Measurements from ENCODE around the gene SRRM5.
"Not testable (repeated sequence)": the region's sequence is repeated elsewhere in the genome, so short reads cannot be mapped to it uniquely, and the experiment has no call there.

SRRM5 gene

DNA sequence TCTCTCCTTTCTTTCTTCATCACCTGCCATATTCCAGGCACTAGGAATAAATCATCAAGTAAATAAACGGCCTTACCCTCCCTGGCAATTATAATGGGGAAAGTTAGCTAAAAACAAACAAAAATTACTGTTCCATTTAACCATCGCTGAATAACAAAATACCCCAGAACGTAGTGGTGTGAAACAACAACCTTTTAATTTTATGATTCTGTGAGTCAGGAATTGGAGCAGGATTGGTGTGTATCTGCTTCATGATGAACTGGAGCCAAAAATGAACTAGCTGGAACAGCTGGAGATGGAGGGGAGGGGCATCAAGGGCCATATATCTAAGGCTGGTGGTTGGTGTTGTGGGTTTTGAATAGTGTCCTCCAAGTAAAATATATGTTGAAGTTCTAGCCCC is 31.4 kb downstream of the SRRM5 start:
- H3K9me3 ChIP-seq (ENCODE audit: control insufficient read depth, low read length): no peaks in the 10 kb centered on the region
- no peak overlapping the region for H3K27ac ChIP-seq
- no peaks in the 10 kb centered on the region for H3K79me2 ChIP-seq
- no peak overlapping the region for H3K4me2 ChIP-seq (ENCODE audit: low read length)
- H3K36me3 ChIP-seq (ENCODE audit: control insufficient read depth, insufficient read depth, low read length): no peaks in the 10 kb centered on the region
- H3K4me1 ChIP-seq: no peaks in the 10 kb centered on the region
- H3K4me3 ChIP-seq (ENCODE audit: low read depth, low read length): no peak overlapping the region
- TF ChIP-seq, protein P1, sequence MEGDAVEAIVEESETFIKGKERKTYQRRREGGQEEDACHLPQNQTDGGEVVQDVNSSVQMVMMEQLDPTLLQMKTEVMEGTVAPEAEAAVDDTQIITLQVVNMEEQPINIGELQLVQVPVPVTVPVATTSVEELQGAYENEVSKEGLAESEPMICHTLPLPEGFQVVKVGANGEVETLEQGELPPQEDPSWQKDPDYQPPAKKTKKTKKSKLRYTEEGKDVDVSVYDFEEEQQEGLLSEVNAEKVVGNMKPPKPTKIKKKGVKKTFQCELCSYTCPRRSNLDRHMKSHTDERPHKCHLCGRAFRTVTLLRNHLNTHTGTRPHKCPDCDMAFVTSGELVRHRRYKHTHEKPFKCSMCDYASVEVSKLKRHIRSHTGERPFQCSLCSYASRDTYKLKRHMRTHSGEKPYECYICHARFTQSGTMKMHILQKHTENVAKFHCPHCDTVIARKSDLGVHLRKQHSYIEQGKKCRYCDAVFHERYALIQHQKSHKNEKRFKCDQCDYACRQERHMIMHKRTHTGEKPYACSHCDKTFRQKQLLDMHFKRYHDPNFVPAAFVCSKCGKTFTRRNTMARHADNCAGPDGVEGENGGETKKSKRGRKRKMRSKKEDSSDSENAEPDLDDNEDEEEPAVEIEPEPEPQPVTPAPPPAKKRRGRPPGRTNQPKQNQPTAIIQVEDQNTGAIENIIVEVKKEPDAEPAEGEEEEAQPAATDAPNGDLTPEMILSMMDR (IDR thresholded peaks at IDR 0.05): no peak
- no peaks in the 10 kb centered on the region for H3K27me3 ChIP-seq (ENCODE audit: control insufficient read depth, insufficient read depth, low read length)
- H3K9ac ChIP-seq: no peak overlapping the region
- H2AFZ ChIP-seq: no peak overlapping the region

DNA sequence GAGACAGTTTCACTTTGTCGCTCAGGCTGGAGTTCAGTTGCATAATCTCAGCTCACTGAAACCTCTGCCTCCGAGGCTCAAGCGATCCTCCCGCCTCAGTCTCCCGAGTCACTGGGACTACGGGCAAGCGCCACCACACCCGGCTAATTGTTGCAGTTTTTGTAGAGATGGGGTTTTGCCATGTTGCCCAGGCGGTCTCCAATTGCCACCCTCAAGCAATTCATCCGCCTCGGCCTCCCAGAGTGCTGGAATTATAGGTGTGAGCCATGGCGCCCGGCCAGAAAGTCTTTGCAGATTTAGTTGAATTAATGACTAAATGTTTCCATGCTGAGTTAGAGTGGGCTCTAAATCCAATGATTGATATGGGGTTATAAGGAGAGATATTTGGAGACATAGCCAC is 32.3 kb downstream of the SRRM5 start:
- Histone ChIP-seq H3K9ac (no peak overlapping the region), H3K9me3 (ENCODE audit: control insufficient read depth, low read length) (no peaks in the 10 kb centered on the region), H3K4me1 (no peaks in the 10 kb centered on the region), H3K27me3 (ENCODE audit: control insufficient read depth, insufficient read depth, low read length) (no peaks in the 10 kb centered on the region), H2AFZ (no peak overlapping the region), H3K4me3 (ENCODE audit: low read depth, low read length) (no peak overlapping the region), H3K27ac (no peak overlapping the region), H3K36me3 (ENCODE audit: control insufficient read depth, insufficient read depth, low read length) (no peaks in the 10 kb centered on the region), H3K4me2 (ENCODE audit: low read length) (no peak overlapping the region), H3K79me2 (no peaks in the 10 kb centered on the region)
- TF ChIP-seq, protein P1 (IDR thresholded peaks at IDR 0.05): no peak

DNA sequence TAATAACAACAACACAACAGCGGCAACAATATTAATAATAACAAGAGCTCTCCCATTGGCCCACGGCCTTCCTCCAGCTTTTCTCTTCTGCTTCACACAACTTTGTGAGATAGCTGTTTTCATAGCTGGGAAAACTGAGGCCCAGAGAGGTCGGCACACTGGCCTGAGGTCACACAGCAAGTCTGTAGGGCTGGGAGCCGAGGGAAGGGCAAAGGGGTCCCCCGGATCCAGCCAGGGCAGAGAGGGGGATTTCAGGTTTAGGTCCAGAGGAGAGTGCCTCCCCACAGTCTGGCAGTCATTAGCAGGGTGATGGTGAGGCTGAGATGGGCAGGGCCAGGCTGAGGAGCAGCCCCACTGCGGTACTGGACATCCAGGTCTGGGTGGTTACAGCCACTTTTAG is 36.7 kb downstream of the SRRM5 start:
- Histone ChIP-seq H3K27ac (no peak overlapping the region), H2AFZ (no peak overlapping the region), H3K9ac (no peak overlapping the region), H3K4me2 (ENCODE audit: low read length) (no peak overlapping the region), H3K9me3 (ENCODE audit: control insufficient read depth, low read length) (no peaks in the 10 kb centered on the region), H3K4me1 (no peaks in the 10 kb centered on the region), H3K79me2 (no peaks in the 10 kb centered on the region), H3K27me3 (ENCODE audit: control insufficient read depth, insufficient read depth, low read length) (no peaks in the 10 kb centered on the region), H3K4me3 (ENCODE audit: low read depth, low read length) (no peak overlapping the region), H3K36me3 (ENCODE audit: control insufficient read depth, insufficient read depth, low read length) (no peaks in the 10 kb centered on the region)
- TF ChIP-seq, protein P1 (IDR thresholded peaks at IDR 0.05): no peak

DNA sequence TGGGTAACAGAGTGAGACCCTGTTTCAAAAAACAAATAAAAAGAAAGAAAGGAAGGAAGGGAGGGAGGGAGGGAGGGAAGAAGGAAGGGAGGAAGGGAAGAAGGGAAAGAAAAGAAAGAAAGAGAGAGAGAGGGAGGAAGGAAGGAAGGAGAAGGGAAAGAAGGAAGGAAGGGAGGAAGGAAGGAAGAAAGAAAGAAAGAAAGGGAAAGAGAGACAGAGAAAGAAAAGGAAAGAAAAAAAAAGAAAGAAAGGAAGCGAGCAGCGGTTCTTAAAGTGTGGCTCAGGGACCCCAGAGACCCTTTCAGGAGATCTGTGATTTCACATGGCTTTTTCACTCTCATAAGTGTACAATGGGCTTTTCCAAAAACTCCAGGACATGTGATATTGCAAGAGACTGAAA is 37.6 kb downstream of the SRRM5 start:
- H3K27me3 ChIP-seq (ENCODE audit: control insufficient read depth, insufficient read depth, low read length): no peaks in the 10 kb centered on the region

DNA sequence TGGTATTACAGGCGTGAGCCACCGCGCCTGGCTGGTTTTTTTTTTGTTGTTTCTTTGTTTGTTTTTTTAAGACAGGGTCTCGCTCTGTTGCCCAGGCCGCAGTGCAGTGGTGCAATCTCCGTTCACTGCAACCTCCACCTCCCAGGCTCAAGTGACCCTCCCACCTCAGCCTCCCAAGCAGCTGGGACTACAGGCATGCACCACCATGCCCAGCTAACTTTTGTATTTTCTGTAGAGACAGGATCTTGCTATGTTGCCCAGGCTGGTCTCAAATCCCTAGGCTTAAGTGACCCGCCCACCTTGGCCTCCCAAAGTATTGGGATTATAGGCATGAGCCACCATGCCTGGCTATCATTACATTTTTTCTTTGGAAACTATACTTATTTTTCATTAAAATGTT is 38.4 kb downstream of the SRRM5 start:
- H3K4me3 ChIP-seq (ENCODE audit: low read depth, low read length); H3K9ac ChIP-seq; H3K4me2 ChIP-seq (ENCODE audit: low read length); H3K4me1 ChIP-seq; H3K27me3 ChIP-seq (ENCODE audit: control insufficient read depth, insufficient read depth, low read length); H3K9me3 ChIP-seq (ENCODE audit: control insufficient read depth, low read length); H3K27ac ChIP-seq; H3K36me3 ChIP-seq (ENCODE audit: control insufficient read depth, insufficient read depth, low read length); H3K79me2 ChIP-seq; H2AFZ ChIP-seq: not testable (repeated sequence)

More for the DNA sequence above, 37.6 kb downstream of the SRRM5 start:
- TF ChIP-seq, protein P1 (IDR thresholded peaks at IDR 0.05): no peak
- Histone ChIP-seq H3K9me3 (ENCODE audit: control insufficient read depth, low read length) (no peaks in the 10 kb centered on the region), H3K36me3 (ENCODE audit: control insufficient read depth, insufficient read depth, low read length) (no peaks in the 10 kb centered on the region), H2AFZ (no peak overlapping the region), H3K79me2 (no peaks in the 10 kb centered on the region), H3K4me2 (ENCODE audit: low read length) (no peak overlapping the region), H3K4me3 (ENCODE audit: low read depth, low read length) (no peak overlapping the region), H3K9ac (no peak overlapping the region), H3K4me1 (no peaks in the 10 kb centered on the region), H3K27ac (no peak overlapping the region)

Measured in parathyroid adenoma (tissue), 2 donors.